GM12865 (cell line): Measurements from ENCODE around the gene VASH2.

Experiments used
- DNase-seq: peaks from one replicate; pipeline ENCODE4 v3.0.0; 2010; ENCODE audit warnings: low read depth
- H3K4me3 ChIP-seq: 2 replicates; pipeline ENCODE4 v1.5.1; 2011; ENCODE audit warnings: mild to moderate bottlenecking, low read depth, low read length, control low read depth
- TF ChIP-seq, protein P1 (sequence below): IDR thresholded peaks from 2 replicates; pipeline ENCODE4 v1.5.1; 2011; ENCODE audit warnings: low read length, control low read depth, low read depth, inconsistent platforms; ENCODE audit not compliant: insufficient read depth; ENCODE audit errors: missing control alignments

Gene VASH2

DNA sequence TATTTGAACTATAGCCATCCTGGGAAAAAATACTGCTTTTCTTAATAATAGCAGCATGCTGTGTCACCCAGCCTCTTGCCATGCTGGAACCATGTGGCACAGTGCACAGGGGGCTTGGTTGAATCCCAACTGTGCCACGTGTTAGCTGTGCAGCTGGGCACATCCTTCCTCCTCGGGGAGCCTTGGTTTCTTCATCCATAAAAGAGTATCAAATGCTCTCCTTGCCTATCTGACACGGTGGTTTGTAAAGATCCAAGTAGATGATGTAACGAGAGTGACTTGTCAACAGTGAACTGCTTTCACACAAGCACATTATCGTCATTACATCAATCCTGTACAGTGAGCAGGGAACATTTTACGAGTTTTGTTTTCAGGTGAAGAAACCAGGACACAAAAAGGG lies 24.4 kb downstream of the VASH2 start:
- no peak for DNase-seq
- TF ChIP-seq, protein P1, sequence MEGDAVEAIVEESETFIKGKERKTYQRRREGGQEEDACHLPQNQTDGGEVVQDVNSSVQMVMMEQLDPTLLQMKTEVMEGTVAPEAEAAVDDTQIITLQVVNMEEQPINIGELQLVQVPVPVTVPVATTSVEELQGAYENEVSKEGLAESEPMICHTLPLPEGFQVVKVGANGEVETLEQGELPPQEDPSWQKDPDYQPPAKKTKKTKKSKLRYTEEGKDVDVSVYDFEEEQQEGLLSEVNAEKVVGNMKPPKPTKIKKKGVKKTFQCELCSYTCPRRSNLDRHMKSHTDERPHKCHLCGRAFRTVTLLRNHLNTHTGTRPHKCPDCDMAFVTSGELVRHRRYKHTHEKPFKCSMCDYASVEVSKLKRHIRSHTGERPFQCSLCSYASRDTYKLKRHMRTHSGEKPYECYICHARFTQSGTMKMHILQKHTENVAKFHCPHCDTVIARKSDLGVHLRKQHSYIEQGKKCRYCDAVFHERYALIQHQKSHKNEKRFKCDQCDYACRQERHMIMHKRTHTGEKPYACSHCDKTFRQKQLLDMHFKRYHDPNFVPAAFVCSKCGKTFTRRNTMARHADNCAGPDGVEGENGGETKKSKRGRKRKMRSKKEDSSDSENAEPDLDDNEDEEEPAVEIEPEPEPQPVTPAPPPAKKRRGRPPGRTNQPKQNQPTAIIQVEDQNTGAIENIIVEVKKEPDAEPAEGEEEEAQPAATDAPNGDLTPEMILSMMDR: no peak
- no peak overlapping the region for H3K4me3 ChIP-seq

DNA sequence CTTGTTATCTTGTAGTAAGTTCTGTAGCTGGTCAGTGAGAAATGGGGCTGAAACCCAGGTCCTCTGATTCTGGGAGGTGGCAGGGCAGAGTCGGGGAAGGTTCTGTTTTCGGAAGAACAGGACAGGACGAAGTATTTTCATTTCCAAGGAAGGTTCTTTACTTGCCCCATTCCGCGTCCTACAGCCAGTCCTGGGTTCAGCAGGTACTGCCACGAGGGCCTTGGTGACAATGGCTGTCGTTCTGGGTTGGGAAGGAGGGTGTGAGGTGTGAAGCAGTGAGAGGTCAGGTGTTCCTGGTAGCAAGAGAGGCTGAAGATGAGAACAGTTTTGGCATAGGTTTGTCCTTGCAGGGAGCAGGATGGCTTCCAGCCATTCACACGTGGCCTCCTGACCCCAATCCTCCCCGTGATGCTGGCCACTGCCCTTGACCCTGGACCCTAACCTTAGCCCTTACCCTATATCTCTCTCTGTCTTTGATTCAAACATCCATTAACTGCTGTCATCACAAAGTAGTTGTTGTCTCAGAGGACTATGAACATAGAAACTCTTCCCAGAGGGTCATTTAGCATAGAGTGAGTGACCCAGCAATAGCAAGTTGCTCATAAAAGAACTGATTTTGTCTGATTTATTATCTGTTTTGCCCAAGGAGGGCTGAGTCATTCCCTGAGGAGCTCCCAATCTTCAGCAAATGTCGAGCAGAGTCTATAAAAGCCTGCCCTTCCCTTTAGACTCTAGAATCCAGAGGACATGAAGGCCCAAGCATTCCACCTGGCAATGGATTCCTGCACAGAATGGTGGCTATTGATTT lies 25.0 kb downstream of the VASH2 start:
- no peak for DNase-seq
- no peak overlapping the region for H3K4me3 ChIP-seq
- TF ChIP-seq, protein P1: no peak

DNA sequence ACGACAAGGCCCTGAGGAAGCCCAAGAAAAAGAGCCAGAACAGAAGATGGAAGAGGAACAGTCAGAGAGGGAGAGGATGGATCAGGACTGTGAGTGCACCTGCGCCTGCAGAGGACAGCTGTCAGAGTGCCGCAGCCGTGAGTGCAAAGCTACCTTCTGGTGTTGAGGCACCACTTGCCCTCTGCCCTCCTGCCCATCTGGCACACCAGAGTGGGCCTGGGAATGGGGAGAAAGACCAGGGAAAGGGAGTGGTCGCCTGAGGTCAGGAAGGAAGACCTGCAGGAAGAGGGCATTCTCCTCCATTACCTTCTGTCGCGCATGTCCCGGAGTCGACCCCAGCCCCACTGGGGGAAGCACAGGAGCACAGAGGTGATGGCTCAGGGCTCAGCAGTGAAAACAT lies 26.2 kb downstream of the VASH2 start:
- TF ChIP-seq, protein P1: no peak
- no peak overlapping the region for H3K4me3 ChIP-seq
- no peak for DNase-seq

DNA sequence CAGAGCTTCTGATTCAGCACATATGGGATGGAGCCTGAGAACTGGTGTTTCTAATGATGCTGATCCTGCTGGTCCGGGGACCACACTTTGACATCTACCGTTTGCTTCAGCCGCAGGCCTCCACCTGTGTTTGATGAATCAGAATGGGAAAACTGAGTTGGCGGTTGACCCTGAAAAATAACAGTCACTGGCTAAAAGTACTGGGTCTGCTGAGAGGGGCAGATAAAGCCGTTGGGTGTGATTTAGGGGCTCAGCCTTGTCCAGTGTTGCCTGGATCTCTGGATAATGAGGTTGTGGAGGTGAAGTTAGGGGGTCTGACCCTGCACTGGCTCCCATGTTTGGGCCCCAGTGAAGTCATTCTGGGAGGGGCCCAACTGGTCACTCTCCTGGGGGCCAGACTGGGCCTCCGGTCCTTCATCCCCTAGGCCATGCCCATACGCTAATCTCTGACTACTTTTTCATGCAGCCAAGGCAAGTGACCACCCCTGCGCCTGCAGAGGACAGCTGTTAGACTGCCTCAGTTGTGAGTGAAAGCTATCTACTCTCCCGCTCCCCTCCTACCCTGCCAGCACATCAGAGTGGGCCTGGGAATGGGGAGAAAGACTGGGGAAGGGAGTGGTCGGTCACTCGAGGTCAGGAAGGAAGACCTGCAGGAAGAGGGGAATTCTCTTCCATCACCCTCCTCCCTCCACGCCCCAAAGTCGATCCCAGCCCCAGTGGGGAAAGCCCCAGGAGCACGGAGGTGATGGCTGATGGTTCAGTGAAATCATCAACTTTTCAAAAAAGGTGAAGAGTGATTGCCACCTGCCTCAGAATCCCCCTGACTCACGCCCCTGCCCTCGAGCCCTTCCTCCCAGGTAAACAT lies 27.7 kb downstream of the VASH2 start:
- H3K4me3 ChIP-seq: peak overlapping the region; percentile 37
- TF ChIP-seq, protein P1: no peak
- DNase-seq: peak; percentile 89

DNA sequence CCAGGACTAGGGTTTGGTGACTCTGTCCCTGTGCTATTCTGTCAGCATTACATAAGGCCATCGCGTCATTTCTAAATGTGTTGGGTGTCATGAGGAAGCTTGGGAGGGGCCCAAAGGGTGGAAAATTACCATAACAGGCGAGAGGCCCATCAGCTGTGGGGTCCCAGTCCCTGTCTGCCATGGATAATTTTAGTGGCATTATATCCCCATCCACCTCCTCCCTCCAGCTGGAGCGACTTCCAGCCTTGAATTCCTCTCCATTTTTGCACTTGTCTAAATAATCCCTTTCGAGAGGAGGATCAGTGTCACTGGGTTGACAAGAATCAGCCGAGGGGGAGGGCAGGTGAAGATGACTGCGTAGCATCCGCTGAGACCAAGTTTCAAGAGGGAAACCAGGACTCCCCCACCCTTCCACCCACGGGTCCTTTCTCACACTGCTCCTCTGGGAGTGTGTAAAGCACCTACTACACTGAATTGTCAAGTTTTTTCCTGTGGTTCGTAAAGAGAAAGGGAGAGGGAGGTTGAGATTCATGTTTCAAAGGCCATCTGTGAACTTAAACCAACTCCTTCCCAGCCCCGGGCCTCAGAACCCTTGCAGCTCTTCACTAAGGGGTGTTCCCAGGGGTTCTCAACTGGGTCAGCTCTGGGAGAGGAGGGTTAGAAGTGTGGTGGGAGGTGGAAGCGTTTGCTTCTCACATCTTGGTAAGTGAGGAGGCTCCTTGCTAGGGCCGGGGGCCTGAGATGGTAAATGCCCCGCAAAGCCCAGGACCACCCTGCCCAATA lies 29.2 kb downstream of the VASH2 start:
- DNase-seq: peak; percentile 94
- TF ChIP-seq, protein P1: no peak
- peak overlapping the region; percentile 5; the same call in 1 of the 2 replicates for H3K4me3 ChIP-seq

DNA sequence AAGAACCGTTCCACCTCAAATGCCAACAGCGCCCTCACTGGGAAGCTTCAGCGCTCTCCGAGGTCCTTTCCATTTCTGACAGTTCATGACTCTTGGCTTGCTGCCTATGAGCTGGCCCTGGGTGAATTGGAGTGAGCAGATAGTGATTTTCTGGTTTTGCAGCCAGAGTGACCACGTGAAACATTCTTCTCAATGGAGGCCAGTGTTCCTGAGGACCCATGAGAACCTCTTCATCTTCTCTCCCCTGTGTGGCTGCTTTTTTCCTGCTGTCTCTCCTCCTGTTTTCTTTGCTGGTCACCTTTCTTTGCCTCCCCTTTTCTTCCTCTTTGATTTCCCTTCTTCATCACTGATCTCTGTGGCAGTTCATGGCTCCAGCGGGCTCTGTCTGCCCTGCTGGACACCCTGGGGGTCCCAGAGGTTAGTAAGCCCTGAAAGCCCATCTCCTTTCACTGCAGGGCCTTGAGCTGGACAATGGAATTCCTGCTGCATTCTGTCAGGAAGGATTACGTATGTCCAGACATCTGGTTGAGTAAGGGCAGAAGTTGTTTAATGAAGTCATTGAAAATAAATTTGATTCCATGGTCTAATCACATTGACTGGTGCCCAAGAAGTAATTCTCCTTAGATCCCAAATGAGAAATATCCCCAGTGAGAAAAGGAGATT lies 29.9 kb downstream of the VASH2 start:
- DNase-seq: no peak
- TF ChIP-seq, protein P1: peak; percentile 25
- no peak overlapping the region for H3K4me3 ChIP-seq
